H1 (cell line): ENCODE results near the gene HMGCS2. TPM values are rescaled to one million over a fixed set of nuclear protein-coding genes. Genes with fewer than 3 reads are reported as not detected.
A peak's percentile ranks its signal among the peaks of the same experiment; 100 is the strongest.

Source experiments
- CTCF ChIA-PET: fragments of 300-600 bp; sonication (Branson Sonifier 250); formaldehyde crosslinking; loops from one replicate; lab custom pipeline; 2021; ENCODE audit not compliant: partially characterized antibody; lab: Charles Lee
- POLR2A ChIA-PET: fragments of 300-600 bp; sonication (Branson Sonifier 250); formaldehyde crosslinking; loops from one replicate; lab custom pipeline; 2021; ENCODE audit warnings: inconsistent platforms; ENCODE audit not compliant: partially characterized antibody; lab: Charles Lee
- DNase-seq, 2 experiments: peaks; one replicate each; pipeline versions ENCODE4 v3.0.0 to v3.0.0-alpha.2; 2010 to 2022; ENCODE audit warnings: low spot score in 2 of 2, low read depth in 1 of 2, mixed read lengths in 1 of 2
- FAIRE-seq: peaks from 2 replicates; lab custom pipeline; 2011; peaks lifted over from hg19 to GRCh38; lab: Jason Lieb, UNC
- H2AFZ ChIP-seq: 2 replicates; pipeline ENCODE4 v1.8.1; 2012; ENCODE audit warnings: low read length, inconsistent platforms
- H2AK5ac ChIP-seq: 2 replicates; pipeline ENCODE4 v1.6.1; 2013; ENCODE audit warnings: low read depth, low read length
- H2BK120ac ChIP-seq: replicated peaks from 2 replicates; pipeline ENCODE3; 2013; ENCODE audit warnings: low read depth, low read length, inconsistent platforms
- H2BK12ac ChIP-seq: 2 replicates; pipeline ENCODE4 v1.6.1; 2013; ENCODE audit warnings: low read depth, low read length
- H2BK15ac ChIP-seq: 2 replicates; pipeline ENCODE4 v1.6.1; 2013; ENCODE audit warnings: low read length
- H2BK20ac ChIP-seq: 2 replicates; pipeline ENCODE4 v1.6.1; 2013; ENCODE audit warnings: low read length
- H2BK5ac ChIP-seq: 2 replicates; pipeline ENCODE4 v1.6.1; 2013; ENCODE audit warnings: low read depth, low read length
- H3K14ac ChIP-seq: 2 replicates; pipeline ENCODE4 v1.6.1; 2013; ENCODE audit warnings: inconsistent platforms; ENCODE audit not compliant: insufficient read length
- H3K18ac ChIP-seq: 2 replicates; pipeline ENCODE4 v1.6.1; 2013; ENCODE audit warnings: low read length; ENCODE audit errors: extremely low read depth
- H3K23ac ChIP-seq: 2 replicates; pipeline ENCODE4 v1.6.1; 2013; ENCODE audit warnings: inconsistent platforms; ENCODE audit not compliant: insufficient read length
- H3K23me2 ChIP-seq: 2 replicates; pipeline ENCODE4 v1.6.1; 2013; ENCODE audit warnings: low read depth, low read length
- H3K27ac ChIP-seq: 2 replicates; pipeline ENCODE4 v1.6.1; 2011; ENCODE audit warnings: low read depth, low read length, inconsistent platforms
- H3K27me3 ChIP-seq, 4 experiments: replicated peaks in 1 of 4; 1 replicate in 1 of 4; 2 replicates in 3 of 4; pipeline versions ENCODE4 v1.6.1 to v1.8.1; 2011 to 2013; ENCODE audit warnings: low read length in 3 of 4, mild to moderate bottlenecking in 3 of 4, inconsistent platforms in 2 of 4, mixed read lengths in 2 of 4, moderate library complexity in 1 of 4; ENCODE audit not compliant: control insufficient read depth in 3 of 4, insufficient read depth in 3 of 4; ENCODE audit errors: extremely low read depth in 1 of 4
- H3K36me3 ChIP-seq, 4 experiments: 2 replicates each; pipeline versions ENCODE4 v1.6.1 to v1.8.1; 2011 to 2013; ENCODE audit warnings: mild to moderate bottlenecking in 4 of 4, low read length in 3 of 4, moderate library complexity in 2 of 4, control low read depth in 1 of 4, inconsistent platforms in 1 of 4; ENCODE audit not compliant: insufficient read depth in 4 of 4, control insufficient read depth in 2 of 4
- H3K4ac ChIP-seq: replicated peaks from 2 replicates; pipeline ENCODE3; 2013; ENCODE audit warnings: low read length, low read depth, mixed read lengths, inconsistent platforms; ENCODE audit not compliant: insufficient read length
- H3K4me1 ChIP-seq, 4 experiments: replicated peaks in 1 of 4; 1 replicate in 1 of 4; 2 replicates in 3 of 4; pipeline versions ENCODE4 v1.6.1 to v1.8.1; 2011 to 2013; ENCODE audit warnings: low read length in 3 of 4, inconsistent platforms in 2 of 4, mixed read lengths in 1 of 4; ENCODE audit not compliant: insufficient read depth in 4 of 4, control insufficient read depth in 3 of 4
- H3K4me2 ChIP-seq, 2 experiments: 2 replicates each; pipeline versions ENCODE4 v1.6.1 to v1.8.1; 2011 to 2013; ENCODE audit warnings: low read depth in 2 of 2, low read length in 2 of 2, control low read depth in 1 of 2, inconsistent platforms in 1 of 2, mild to moderate bottlenecking in 1 of 2; ENCODE audit not compliant: insufficient read depth in 1 of 2
- H3K4me3 ChIP-seq, 4 experiments: fragments of 200-600, 300-600 bp in 1 of 4; sonication (generic), shearing (Covaris generic), sonication (Bioruptor Twin) in 1 of 4; 2 replicates each; pipeline versions ENCODE4 v1.5.1 to v1.8.1; 2011 to 2016; ENCODE audit warnings: low read length in 4 of 4, low read depth in 3 of 4, control low read depth in 2 of 4, inconsistent platforms in 2 of 4, mild to moderate bottlenecking in 2 of 4, mixed read lengths in 1 of 4, moderate library complexity in 1 of 4; ENCODE audit not compliant: insufficient read depth in 2 of 4; ENCODE audit errors: extremely low read depth in 1 of 4
- H3K56ac ChIP-seq: replicated peaks from 2 replicates; pipeline ENCODE3; 2013; ENCODE audit warnings: low read depth, mild to moderate bottlenecking, mixed read lengths, low read length, inconsistent platforms; ENCODE audit not compliant: insufficient read length
- H3K79me1 ChIP-seq: 2 replicates; pipeline ENCODE4 v1.6.1; 2013; ENCODE audit warnings: low read depth, low read length, control low read depth
- H3K79me2 ChIP-seq, 2 experiments: 2 replicates each; pipeline versions ENCODE4 v1.6.1 to v1.8.1; 2012 to 2013; ENCODE audit warnings: low read length in 2 of 2, mild to moderate bottlenecking in 2 of 2, inconsistent platforms in 1 of 2; ENCODE audit not compliant: insufficient read depth in 2 of 2, control insufficient read depth in 1 of 2
- H3K9ac ChIP-seq, 4 experiments: replicated peaks in 1 of 4; 1 replicate in 1 of 4; 2 replicates in 3 of 4; pipeline versions ENCODE4 v1.6.1 to v1.8.1; 2011 to 2013; ENCODE audit warnings: low read depth in 3 of 4, low read length in 3 of 4, control low read depth in 2 of 4, mild to moderate bottlenecking in 2 of 4, moderate library complexity in 2 of 4, inconsistent platforms in 1 of 4; ENCODE audit errors: extremely low read depth in 1 of 4
- H3K9me3 ChIP-seq, 2 experiments: 2 replicates each; pipeline versions ENCODE4 v1.6.1 to v1.8.1; 2012 to 2013; ENCODE audit warnings: mild to moderate bottlenecking in 2 of 2, moderate library complexity in 2 of 2, control low read depth in 1 of 2, inconsistent platforms in 1 of 2, low read depth in 1 of 2, low read length in 1 of 2, mixed read lengths in 1 of 2; ENCODE audit not compliant: insufficient read depth in 2 of 2
- H4K20me1 ChIP-seq, 2 experiments: replicated peaks in 1 of 2; 2 replicates each; pipeline versions ENCODE3 to v1.8.1; 2011 to 2013; ENCODE audit warnings: inconsistent platforms in 2 of 2, low read length in 2 of 2, mild to moderate bottlenecking in 1 of 2; ENCODE audit not compliant: insufficient read depth in 2 of 2, control insufficient read depth in 1 of 2
- H4K5ac ChIP-seq: 2 replicates; pipeline ENCODE4 v1.6.1; 2013; ENCODE audit warnings: low read length, low read depth, mixed read lengths, inconsistent platforms; ENCODE audit not compliant: insufficient read length
- H4K8ac ChIP-seq: 2 replicates; pipeline ENCODE4 v1.8.0; 2013; ENCODE audit warnings: mild to moderate bottlenecking, moderate library complexity, low read length, inconsistent platforms; ENCODE audit not compliant: insufficient read depth; ENCODE audit errors: extremely low read depth
- H4K91ac ChIP-seq: replicated peaks from 2 replicates; pipeline ENCODE3; 2013; ENCODE audit warnings: low read length, mixed read lengths, inconsistent platforms; ENCODE audit not compliant: insufficient read length
- ASH2L ChIP-seq: fragments of 200-600, 300-600 bp; sonication (generic); IDR thresholded peaks from one replicate; pipeline ENCODE4 v1.7.1; 2017; ENCODE audit warnings: low read length
- BRCA1 ChIP-seq: IDR thresholded peaks from 2 replicates; pipeline ENCODE4 v1.6.1; 2012; ENCODE audit warnings: low read depth, low read length, improper control_type of control experiment
- CTBP2 ChIP-seq: IDR thresholded peaks from 2 replicates; pipeline ENCODE4 v1.7.0; 2011; ENCODE audit warnings: borderline replicate concordance, mild to moderate bottlenecking, moderate library complexity, mixed read lengths, low read length; ENCODE audit not compliant: insufficient read depth, insufficient read length
- E2F6 ChIP-seq: IDR thresholded peaks from 2 replicates; pipeline ENCODE4 v1.6.1; 2012; ENCODE audit warnings: inconsistent platforms
- FOSL1 ChIP-seq: IDR thresholded peaks from 2 replicates; pipeline ENCODE4 v1.6.1; 2011; ENCODE audit warnings: mild to moderate bottlenecking, low read depth, low read length, moderate library complexity; ENCODE audit not compliant: insufficient read depth
- KDM5A ChIP-seq: fragments of 200-600 bp; IDR thresholded peaks from 2 replicates; pipeline ENCODE4 v1.7.1; 2012; ENCODE audit warnings: mild to moderate bottlenecking, low read length, inconsistent platforms, mixed read lengths
- MAX ChIP-seq: IDR thresholded peaks from 2 replicates; pipeline ENCODE4 v1.6.1; 2012; ENCODE audit warnings: inconsistent platforms
- POU5F1 ChIP-seq: IDR thresholded peaks from 2 replicates; pipeline ENCODE4 v1.6.1; 2011; ENCODE audit warnings: low read depth, mild to moderate bottlenecking, low read length, moderate library complexity
- RBBP5 ChIP-seq: IDR thresholded peaks from 2 replicates; pipeline ENCODE4 v1.7.1; 2012; ENCODE audit warnings: low read depth, mild to moderate bottlenecking, inconsistent platforms, low read length, moderate library complexity, borderline replicate concordance
- RFX5 ChIP-seq: IDR thresholded peaks from 2 replicates; pipeline ENCODE4 v1.6.1; 2011; ENCODE audit warnings: low read depth, low read length, improper control_type of control experiment, borderline replicate concordance
- SAP30 ChIP-seq: fragments of 300-600 bp; sonication (generic); IDR thresholded peaks from 2 replicates; pipeline ENCODE4 v1.7.1; 2012; ENCODE audit warnings: low read length, moderate library complexity, mild to moderate bottlenecking, inconsistent platforms; ENCODE audit not compliant: insufficient read depth, insufficient replicate concordance
- SUZ12 ChIP-seq: fragments of 200-600 bp; sonication (generic); IDR thresholded peaks from 2 replicates; pipeline ENCODE4 v1.6.1; 2012; ENCODE audit warnings: mild to moderate bottlenecking, inconsistent platforms, low read length, moderate library complexity, mixed read lengths
- YY1 ChIP-seq: IDR thresholded peaks from 2 replicates; pipeline ENCODE4 v1.6.1; 2011; ENCODE audit warnings: low read depth, mild to moderate bottlenecking, low read length
- WGBS, 2 experiments: shearing (Covaris generic) in 1 of 2; methylation state at CpG; one replicate each; pipeline versions ENCODE4 v1.1.6 to v1.1.7; 2013 to 2015; ENCODE audit warnings: low lambda C conversion rate in 2 of 2, mixed read lengths in 2 of 2, inconsistent platforms in 1 of 2, low coverage in 1 of 2, missing lambda C conversion rate in 1 of 2; ENCODE audit not compliant: insufficient replicate concordance in 2 of 2, insufficient coverage in 1 of 2, insufficient read length in 1 of 2; ENCODE audit errors: extremely low coverage in 1 of 2, missing lambda C conversion rate in 1 of 2; 5-methylcytosine and 5-hydroxymethylcytosine counted together
- polyA plus RNA-seq, 7 experiments: library from polyadenylated mRNA; depleted of rRNA in 3 of 7; stranded (reverse) in 5 of 7; unstranded in 2 of 7; fragments of >200 nt in 5 of 7; fragments of 200-250 nt in 2 of 7; gene quantifications; 1 replicate in 5 of 7; 2 replicates in 1 of 7; 4 replicates in 1 of 7; pipeline versions ENCODE4 v1.2.1 to v1.2.3, GENCODE V29; 2011 to 2013; ENCODE audit warnings: missing spikeins in 2 of 7, mixed read lengths in 2 of 7
- total RNA-seq: library from RNA; stranded (reverse); fragmentation: NEBNext Ultra II Directional; extraction: Animal tissue kit (Norgen Biotek cat#: 25700); gene quantifications from 2 replicates; pipeline ENCODE4 v1.2.1, GENCODE V29; 2021

Gene HMGCS2
- total and polyA plus RNA-seq, 2 of the 8 experiments (the other 6 are each of a cell fraction or from before 2014, with no cell fraction given): not detected

GRCh38 chr1:119779869-119780356, 11.2 kb upstream of the HMGCS2 start:
- Histone ChIP-seq H2BK12ac (no peak overlapping the region), H3K4me2 (no peak overlapping the region), H2AK5ac (no peak overlapping the region), H2BK15ac (no peak overlapping the region), H3K23me2 (no peaks in the 10 kb centered on the region), H3K14ac (no peak overlapping the region), H3K23ac (no peak overlapping the region), H3K56ac (no peak overlapping the region), H3K18ac (no peak overlapping the region), H3K4ac (no peak overlapping the region), H2BK120ac (no peak overlapping the region), H4K5ac (no peak overlapping the region), H4K20me1 (no peaks in the 10 kb centered on the region), H3K4me3 (no peak overlapping the region), H3K79me1 (no peaks in the 10 kb centered on the region), H2BK5ac (no peak overlapping the region), H3K27me3 (no peaks in the 10 kb centered on the region), H3K9ac (no peak overlapping the region), H4K91ac (no peak overlapping the region), H3K27ac (no peak overlapping the region), H3K79me2 (no peaks in the 10 kb centered on the region), H3K9me3 (no peaks in the 10 kb centered on the region), H4K8ac (no peak overlapping the region), H3K36me3 (no peaks in the 10 kb centered on the region), H2BK20ac (no peak overlapping the region), H2AFZ (0 out of 2 replicates have a peak overlapping the region, but pooled peaks have one; percentile 21), H3K4me1 (no peaks in the 10 kb centered on the region)
- DNase-seq (no peak), FAIRE-seq (no peak)
- ChIA-PET CTCF (interaction anchor here (0.8 to 2.9 kb wide), 6 partner anchors 9 to 37 kb away, joined by 3 to 9 read pairs (median 3); no protein-coding TSS in a partner anchor), POLR2A (interaction anchor here (1.0 to 1.6 kb wide), 4 partner anchors 23 to 92 kb away, joined by 3 to 5 read pairs (median 3); no protein-coding TSS in a partner anchor)
- WGBS, 2 experiments: 82% methylated on average over 5 of the region's 5 CpGs; no CpG with 5 or more reads in 1 of the 2 experiments
- TF ChIP-seq SUZ12: no peak
- no peak for TF ChIP-seq MAX
- no peak for TF ChIP-seq RBBP5
- no peak for TF ChIP-seq RFX5
- no peak for TF ChIP-seq FOSL1
- TF ChIP-seq KDM5A: no peak
- TF ChIP-seq E2F6: no peak
- no peak for TF ChIP-seq POU5F1
- TF ChIP-seq YY1: no peak
- TF ChIP-seq SAP30: no peak
- TF ChIP-seq BRCA1: no peak
- no peak for TF ChIP-seq CTBP2
- TF ChIP-seq ASH2L: no peak
